ENCODE data around the gene PECR. TPM values are rescaled to one million over a fixed set of nuclear protein-coding genes. Genes with fewer than 3 reads are reported as not detected.

PECR gene
- total RNA-seq, 4 donors from 2014 or later, result 44.6 to 85.6 (median 54.3) TPM

DNA sequence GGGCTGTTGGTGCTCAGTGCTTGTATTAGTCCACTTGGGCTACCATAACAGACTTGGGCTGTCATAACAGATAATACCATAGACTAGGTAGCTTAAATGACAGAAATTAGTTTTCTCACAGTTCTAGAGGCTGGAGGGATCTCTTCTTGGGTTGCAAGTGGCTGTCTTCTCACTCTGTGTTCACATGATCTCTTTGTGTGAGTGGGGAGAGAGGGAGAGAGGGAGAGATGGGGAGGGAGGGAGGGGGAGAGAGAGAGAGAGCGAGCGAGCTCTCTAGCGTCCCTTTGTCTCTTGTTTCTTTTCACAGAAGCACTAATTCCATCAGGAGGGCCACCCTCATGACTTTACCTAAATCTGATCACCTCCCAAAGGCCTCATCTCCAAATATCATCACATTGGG is 23.1 kb upstream of the PECR start:
- no peaks in the 10 kb centered on the region for H3K27me3 ChIP-seq
- no peaks in the 10 kb centered on the region for H3K4me1 ChIP-seq
- H3K4me3 ChIP-seq, result no peak overlapping the region
- no peak overlapping the region for H3K27ac ChIP-seq
- TF ChIP-seq, protein P1, sequence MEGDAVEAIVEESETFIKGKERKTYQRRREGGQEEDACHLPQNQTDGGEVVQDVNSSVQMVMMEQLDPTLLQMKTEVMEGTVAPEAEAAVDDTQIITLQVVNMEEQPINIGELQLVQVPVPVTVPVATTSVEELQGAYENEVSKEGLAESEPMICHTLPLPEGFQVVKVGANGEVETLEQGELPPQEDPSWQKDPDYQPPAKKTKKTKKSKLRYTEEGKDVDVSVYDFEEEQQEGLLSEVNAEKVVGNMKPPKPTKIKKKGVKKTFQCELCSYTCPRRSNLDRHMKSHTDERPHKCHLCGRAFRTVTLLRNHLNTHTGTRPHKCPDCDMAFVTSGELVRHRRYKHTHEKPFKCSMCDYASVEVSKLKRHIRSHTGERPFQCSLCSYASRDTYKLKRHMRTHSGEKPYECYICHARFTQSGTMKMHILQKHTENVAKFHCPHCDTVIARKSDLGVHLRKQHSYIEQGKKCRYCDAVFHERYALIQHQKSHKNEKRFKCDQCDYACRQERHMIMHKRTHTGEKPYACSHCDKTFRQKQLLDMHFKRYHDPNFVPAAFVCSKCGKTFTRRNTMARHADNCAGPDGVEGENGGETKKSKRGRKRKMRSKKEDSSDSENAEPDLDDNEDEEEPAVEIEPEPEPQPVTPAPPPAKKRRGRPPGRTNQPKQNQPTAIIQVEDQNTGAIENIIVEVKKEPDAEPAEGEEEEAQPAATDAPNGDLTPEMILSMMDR (IDR thresholded peaks at IDR 0.05), result no peak
- TF ChIP-seq POLR2A (IDR thresholded peaks at IDR 0.05), result no peak
- H3K36me3 ChIP-seq, result no peaks in the 10 kb centered on the region
- no peak for DNase-seq
- H3K9me3 ChIP-seq, result no peaks in the 10 kb centered on the region

DNA sequence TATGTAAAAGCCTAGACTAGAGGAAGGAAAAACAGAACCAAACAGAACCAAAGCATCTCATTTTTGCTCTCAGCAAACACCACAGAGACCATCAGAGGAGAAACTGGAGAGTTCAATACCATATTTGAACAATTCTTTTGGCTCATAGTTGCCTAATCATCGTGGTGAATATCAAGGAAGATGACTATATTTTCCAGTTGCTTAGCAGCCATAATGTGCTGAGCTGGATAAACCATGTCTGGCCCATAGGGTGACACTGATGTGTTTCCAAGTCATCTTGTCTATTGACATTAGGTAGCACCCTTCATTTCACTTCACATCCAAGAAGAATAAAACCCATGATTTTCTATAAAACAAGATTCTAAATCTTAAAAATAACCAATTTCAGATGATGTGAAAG is 21.6 kb upstream of the PECR start:
- Histone ChIP-seq H3K27me3 (no peaks in the 10 kb centered on the region), H3K4me3 (no peak overlapping the region), H3K36me3 (no peaks in the 10 kb centered on the region), H3K4me1 (no peaks in the 10 kb centered on the region), H3K9me3 (no peaks in the 10 kb centered on the region), H3K27ac (no peak overlapping the region)
- TF ChIP-seq POLR2A (IDR thresholded peaks at IDR 0.05), result no peak
- TF ChIP-seq, protein P1 (IDR thresholded peaks at IDR 0.05), result no peak
- no peak for DNase-seq

DNA sequence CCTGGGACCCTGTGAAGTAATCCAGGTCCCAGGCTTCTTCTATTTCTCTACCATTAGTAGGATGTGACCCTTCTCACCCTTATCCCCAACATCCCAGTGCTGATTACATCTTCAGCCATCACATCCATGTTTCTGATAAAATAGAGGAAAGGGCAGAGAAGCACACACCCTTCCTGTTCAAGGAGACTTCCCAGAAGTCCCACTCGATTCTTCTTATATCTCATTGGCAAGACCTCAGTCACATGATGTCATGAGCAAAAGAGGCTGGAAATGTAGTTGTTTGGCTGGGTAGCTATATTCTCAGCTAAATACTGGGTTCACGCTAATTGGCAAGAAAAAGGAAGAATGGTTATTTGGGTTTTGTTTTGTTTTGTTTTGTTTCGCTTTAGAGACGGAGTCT is 19.5 kb upstream of the PECR start:
- no peak overlapping the region for H3K4me3 ChIP-seq
- no peaks in the 10 kb centered on the region for H3K4me1 ChIP-seq
- H3K27ac ChIP-seq, result no peak overlapping the region
- TF ChIP-seq, protein P1 (IDR thresholded peaks at IDR 0.05), result no peak
- TF ChIP-seq POLR2A (IDR thresholded peaks at IDR 0.05), result no peak
- H3K27me3 ChIP-seq, result no peaks in the 10 kb centered on the region
- H3K36me3 ChIP-seq, result no peaks in the 10 kb centered on the region
- H3K9me3 ChIP-seq, result no peaks in the 10 kb centered on the region
- DNase-seq, result no peak

DNA sequence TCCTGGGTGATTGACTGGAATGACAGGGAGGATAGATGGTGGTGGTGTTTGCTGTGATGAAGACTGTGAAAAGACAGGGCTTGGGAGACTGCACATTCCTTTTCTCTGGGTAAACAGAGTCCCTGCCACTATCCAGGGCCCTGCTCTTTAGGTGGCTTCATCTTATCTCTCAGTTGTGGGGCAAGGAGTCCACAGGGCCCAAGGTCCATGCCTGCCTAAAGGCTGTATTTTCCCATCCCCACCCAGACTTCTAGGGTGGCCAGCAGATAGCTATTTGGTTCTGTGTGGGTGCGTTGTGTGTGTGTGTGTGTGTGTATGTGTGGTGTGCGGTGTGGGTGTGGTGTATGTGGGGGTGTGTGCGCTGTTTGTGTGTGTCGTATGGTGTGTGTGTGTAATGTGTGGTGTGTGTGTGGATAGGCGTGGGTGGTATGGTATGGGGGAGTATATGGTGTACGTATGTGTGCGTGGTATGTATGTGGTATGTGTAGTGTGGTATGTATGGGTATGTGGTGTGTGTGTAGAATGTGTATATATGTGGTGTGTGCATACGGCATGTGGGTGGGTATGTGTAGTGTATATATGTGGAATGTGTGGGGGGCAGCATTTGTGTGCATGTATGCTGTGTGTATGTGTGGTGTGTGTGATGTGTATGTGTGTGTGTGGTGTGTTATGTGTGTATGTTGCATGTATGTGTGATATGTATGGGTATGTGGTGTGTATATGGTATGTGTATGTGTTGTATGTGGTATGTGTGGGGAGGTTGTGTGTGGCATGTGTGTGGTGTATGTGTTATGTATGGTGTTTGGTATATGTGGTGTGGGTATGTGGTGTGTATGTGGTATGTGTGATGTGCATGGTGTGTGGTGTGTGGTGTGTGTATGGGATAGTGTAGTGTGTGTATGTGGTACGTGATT is 17.1 kb upstream of the PECR start:
- no peaks in the 10 kb centered on the region for H3K4me1 ChIP-seq
- TF ChIP-seq, protein P1 (IDR thresholded peaks at IDR 0.05), result no peak
- TF ChIP-seq POLR2A (IDR thresholded peaks at IDR 0.05), result no peak
- no peak for DNase-seq
- H3K36me3 ChIP-seq, result no peaks in the 10 kb centered on the region
- no peaks in the 10 kb centered on the region for H3K27me3 ChIP-seq
- no peak overlapping the region for H3K4me3 ChIP-seq
- H3K27ac ChIP-seq, result no peak overlapping the region
- H3K9me3 ChIP-seq, result no peaks in the 10 kb centered on the region

DNA sequence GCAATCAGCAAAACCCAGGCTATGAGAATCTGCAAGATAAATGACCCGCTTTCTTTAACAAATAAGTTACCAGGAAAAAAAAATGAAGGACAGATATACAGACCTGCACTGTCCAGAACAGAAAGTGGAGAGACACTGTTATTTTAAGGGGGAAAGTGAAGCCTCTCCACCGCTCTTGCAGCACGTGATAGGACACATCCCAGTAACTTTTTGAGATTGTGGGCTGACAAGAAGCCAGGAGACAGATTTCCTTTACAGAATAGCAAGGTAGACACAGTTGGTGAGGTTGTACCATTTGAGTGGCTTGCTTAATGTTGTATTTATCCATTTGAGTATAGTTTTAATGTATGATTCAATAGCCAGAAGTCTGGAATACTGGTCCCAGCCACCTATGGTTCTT is 13.1 kb upstream of the PECR start:
- Histone ChIP-seq H3K27ac (no peak overlapping the region), H3K36me3 (no peaks in the 10 kb centered on the region), H3K4me1 (no peaks in the 10 kb centered on the region)

More for the DNA sequence above, 13.1 kb upstream of the PECR start:
- no peak for DNase-seq
- H3K4me3 ChIP-seq, result no peak overlapping the region
- no peaks in the 10 kb centered on the region for H3K9me3 ChIP-seq
- no peaks in the 10 kb centered on the region for H3K27me3 ChIP-seq
- no peak for TF ChIP-seq POLR2A (IDR thresholded peaks at IDR 0.05)
- TF ChIP-seq, protein P1 (IDR thresholded peaks at IDR 0.05), result no peak

All from Peyer's patch (tissue), 4 donors.